Thyroid gland (tissue), 4 donors: Measurements from ENCODE around the gene SHROOM3. TPM values are rescaled to one million over a fixed set of nuclear protein-coding genes. Genes with fewer than 3 reads are reported as not detected.
A peak's percentile ranks its signal among the peaks of the same experiment; 100 is the strongest.
"Not testable (repeated sequence)": the region's sequence is repeated elsewhere in the genome, so short reads cannot be mapped to it uniquely, and the experiment has no call there.

ENCODE experiments used
- DNase-seq, 2 donors: peaks; one replicate each; pipeline ENCODE4 v3.0.0-alpha.2; 2019
- H3K27ac ChIP-seq, 3 donors: fragments of 200-600 bp; sonication (generic); 1 replicate in 2 of 3; 2 replicates in 1 of 3; pipeline ENCODE4 v1.5.1; 2016 to 2019; ENCODE audit warnings: mild to moderate bottlenecking in 1 of 3, moderate library complexity in 1 of 3
- H3K27me3 ChIP-seq: fragments of 200-600 bp; sonication (generic); one replicate; pipeline ENCODE4 v1.5.1; 2019
- H3K36me3 ChIP-seq, 2 donors: fragments of 200-600 bp; sonication (generic); one replicate each; pipeline ENCODE4 v1.5.1; 2016 to 2019
- H3K4me1 ChIP-seq, 2 donors: fragments of 200-600 bp; sonication (generic); one replicate each; pipeline ENCODE4 v1.5.1; 2017 to 2019
- H3K4me3 ChIP-seq, 3 donors: fragments of 200-600 bp; sonication (generic); replicated peaks in 1 of 3; 1 replicate in 2 of 3; 2 replicates in 1 of 3; pipeline ENCODE4 v1.5.1; 2016; ENCODE audit warnings: mild to moderate bottlenecking in 1 of 3
- H3K9me3 ChIP-seq: fragments of 200-600 bp; sonication (generic); one replicate; pipeline ENCODE4 v1.5.1; 2017
- CTCF ChIP-seq, 6 experiments: fragments of 200-600 bp in 3 of 6; fragments of 450-650 bp in 3 of 6; sonication (generic) in 3 of 6; IDR thresholded peaks; one replicate each; pipeline ENCODE4 v1.5.1; 2016 to 2019; ENCODE audit warnings: antibody characterized with exemption in 6 of 6, mild to moderate bottlenecking in 2 of 6, inconsistent platforms in 1 of 6, moderate library complexity in 1 of 6
- POLR2A ChIP-seq, 2 donors: fragments of 450-650 bp; IDR thresholded peaks; one replicate each; pipeline ENCODE4 v1.6.1; 2017; ENCODE audit warnings: antibody characterized with exemption in 2 of 2, mild to moderate bottlenecking in 2 of 2, moderate library complexity in 1 of 2
- WGBS, 2 donors: methylation state at CpG; one replicate each; pipeline ENCODE4 v1.1.5; 2017; 5-methylcytosine and 5-hydroxymethylcytosine counted together
- intact Hi-C: fragments of 100-400 bp; cut with DNase I; formaldehyde crosslinking; loops from one replicate; pipeline ENCODE4 v1.15.1; 2023
- total RNA-seq, 4 donors: library from RNA; depleted of rRNA; stranded (reverse); fragments of >200 nt; gene quantifications; one replicate each; pipeline ENCODE4 v1.2.3, GENCODE V29; 2016

SHROOM3 gene
- total RNA-seq, 4 donors from 2014 or later: 41.7 to 77.8 (median 62.0) TPM

GRCh38 chr4:76453232-76453631 is 18.2 kb downstream of the SHROOM3 start:
- intact Hi-C loops: no loop called here
- TF ChIP-seq CTCF (IDR thresholded peaks at IDR 0.05) (no peak), POLR2A (IDR thresholded peaks at IDR 0.05) (no peak)
- WGBS, 2 donors: 96 to 98% methylated on average over 2 of the region's 2 CpGs

GRCh38 chr4:76454073-76454472 is 19.0 kb downstream of the SHROOM3 start:
- WGBS, 2 donors: 92 to 96% methylated on average over 6 of the region's 6 CpGs
- H3K27me3 ChIP-seq, intact Hi-C loops, H3K4me3 ChIP-seq, H3K36me3 ChIP-seq, H3K9me3 ChIP-seq, H3K27ac ChIP-seq, DNase-seq: not testable (repeated sequence)
- H3K4me1 ChIP-seq: peaks cover 11 to 17% of the 10 kb centered on the region in 2 donors

More at GRCh38 chr4:76453232-76453631, 18.2 kb downstream of the SHROOM3 start:
- DNase-seq: no peak
- H3K36me3 ChIP-seq: no peaks in the 10 kb centered on the region
- H3K4me3 ChIP-seq: no peak overlapping the region
- peaks cover 3 to 9% of the 10 kb centered on the region in 2 donors for H3K4me1 ChIP-seq
- H3K27me3 ChIP-seq: no peaks in the 10 kb centered on the region
- H3K27ac ChIP-seq: no peak overlapping the region
- H3K9me3 ChIP-seq: no peaks in the 10 kb centered on the region

- H3K9me3 ChIP-seq: no peaks in the 10 kb centered on the region
- intact Hi-C loops: no loop called here
- H3K36me3 ChIP-seq: no peaks in the 10 kb centered on the region
- DNase-seq: no peak
- H3K27ac ChIP-seq: peak overlapping the region in 1 of 3 donors; percentile 93
- peaks cover 19 to 22% of the 10 kb centered on the region in 2 donors for H3K4me1 ChIP-seq
- WGBS, 2 donors: 87 to 97% methylated on average over 7 of the region's 7 CpGs
- H3K4me3 ChIP-seq: no peak overlapping the region
- TF ChIP-seq POLR2A (IDR thresholded peaks at IDR 0.05) (no peak), CTCF (IDR thresholded peaks at IDR 0.05) (no peak)
- no peaks in the 10 kb centered on the region for H3K27me3 ChIP-seq
Measured at GRCh38 chr4:76457885-76458284, 22.9 kb downstream of the SHROOM3 start.

- peak overlapping the region; percentile 85 to 93 (median 90) for H3K27ac ChIP-seq
- intact Hi-C loops: no loop called here
Measured at GRCh38 chr4:76458297-76458696, 23.3 kb downstream of the SHROOM3 start.

GRCh38 chr4:76458825-76459224 is 23.8 kb downstream of the SHROOM3 start:
- Histone ChIP-seq H3K36me3 (no peaks in the 10 kb centered on the region), H3K27ac (peak overlapping the region; percentile 85 to 93 (median 90)), H3K27me3 (no peaks in the 10 kb centered on the region), H3K9me3 (no peaks in the 10 kb centered on the region), H3K4me3 (no peak overlapping the region), H3K4me1 (peaks cover 19 to 22% of the 10 kb centered on the region in 2 donors)
- intact Hi-C loops: no loop called here
- DNase-seq: peak; percentile 56 to 61
- WGBS, 2 donors: 46 to 48% methylated on average over 3 of the region's 3 CpGs
- TF ChIP-seq POLR2A (IDR thresholded peaks at IDR 0.05) (no peak), CTCF (IDR thresholded peaks at IDR 0.05) (no peak)

More at GRCh38 chr4:76458297-76458696, 23.3 kb downstream of the SHROOM3 start:
- Histone ChIP-seq H3K9me3 (no peaks in the 10 kb centered on the region), H3K4me3 (no peak overlapping the region), H3K36me3 (no peaks in the 10 kb centered on the region), H3K4me1 (peaks cover 19 to 22% of the 10 kb centered on the region in 2 donors), H3K27me3 (no peaks in the 10 kb centered on the region)
- no peak for DNase-seq
- 75 to 91% methylated on average over 2 of the region's 2 CpGs for WGBS, 2 donors
- TF ChIP-seq POLR2A (IDR thresholded peaks at IDR 0.05) (no peak), CTCF (IDR thresholded peaks at IDR 0.05) (no peak)
